Astrocyte (in vitro differentiated cells and primary cell): ENCODE results near the gene KIAA0319L. TPM values are rescaled to one million over a fixed set of nuclear protein-coding genes. Genes with fewer than 3 reads are reported as not detected.

Source experiments
- DNase-seq: peaks from one replicate; pipeline ENCODE4 v3.0.0-alpha.2; 2010; ENCODE audit warnings: low read depth
- FAIRE-seq: peaks from 2 replicates; lab custom pipeline; 2011; peaks lifted over from hg19 to GRCh38; lab: Jason Lieb, UNC
- H2AFZ ChIP-seq: 2 replicates; pipeline ENCODE4 v1.6.0; 2012; ENCODE audit warnings: low read depth, low read length, inconsistent platforms
- H3K27ac ChIP-seq: 2 replicates; pipeline ENCODE4 v1.5.1; 2011; ENCODE audit warnings: low read depth, low read length, inconsistent platforms
- H3K27me3 ChIP-seq: 2 replicates; pipeline ENCODE4 v1.6.0; 2011; ENCODE audit warnings: low read length, inconsistent platforms; ENCODE audit not compliant: insufficient read depth
- H3K36me3 ChIP-seq: 2 replicates; pipeline ENCODE4 v1.5.1; 2011; ENCODE audit warnings: low read length, inconsistent platforms; ENCODE audit not compliant: insufficient read depth
- H3K4me1 ChIP-seq: 2 replicates; pipeline ENCODE4 v1.5.1; 2011; ENCODE audit warnings: low read length, inconsistent platforms; ENCODE audit not compliant: insufficient read depth
- H3K4me2 ChIP-seq: 2 replicates; pipeline ENCODE4 v1.6.0; 2012; ENCODE audit warnings: low read length, inconsistent platforms
- H3K4me3 ChIP-seq: 2 replicates; pipeline ENCODE4 v1.5.1; 2011; ENCODE audit warnings: low read depth, mild to moderate bottlenecking, low read length, inconsistent platforms; ENCODE audit not compliant: insufficient read depth
- H3K79me2 ChIP-seq: 2 replicates; pipeline ENCODE4 v1.6.0; 2012; ENCODE audit warnings: mild to moderate bottlenecking, low read length, inconsistent platforms; ENCODE audit not compliant: insufficient read depth
- H3K9ac ChIP-seq: 2 replicates; pipeline ENCODE4 v1.6.0; 2012; ENCODE audit warnings: mild to moderate bottlenecking, low read length, inconsistent platforms
- H3K9me3 ChIP-seq: 2 replicates; pipeline ENCODE4 v1.5.1; 2012; ENCODE audit warnings: low read depth, mild to moderate bottlenecking, low read length, inconsistent platforms; ENCODE audit not compliant: insufficient read depth
- H4K20me1 ChIP-seq: 2 replicates; pipeline ENCODE4 v1.6.0; 2012; ENCODE audit warnings: low read length, inconsistent platforms; ENCODE audit not compliant: insufficient read depth
- H3K27ac Mint-ChIP-seq: one replicate; pipeline ENCODE4 v1.8.0; 2021; ENCODE audit warnings: mild to moderate bottlenecking, mixed read lengths; ENCODE audit not compliant: unreplicated experiment
- H3K27me3 Mint-ChIP-seq: one replicate; pipeline ENCODE4 v1.8.0; 2021; ENCODE audit warnings: low read depth, mixed read lengths; ENCODE audit not compliant: unreplicated experiment
- H3K36me3 Mint-ChIP-seq: one replicate; pipeline ENCODE4 v1.8.0; 2021; ENCODE audit warnings: low read depth, mixed read lengths; ENCODE audit not compliant: unreplicated experiment
- H3K4me1 Mint-ChIP-seq: one replicate; pipeline ENCODE4 v1.8.0; 2021; ENCODE audit warnings: low read depth, mixed read lengths; ENCODE audit not compliant: unreplicated experiment
- H3K4me3 Mint-ChIP-seq: one replicate; pipeline ENCODE4 v1.8.0; 2021; ENCODE audit warnings: mild to moderate bottlenecking, moderate library complexity, mixed read lengths; ENCODE audit not compliant: unreplicated experiment
- H3K9me3 Mint-ChIP-seq: one replicate; pipeline ENCODE4 v1.8.0; 2021; ENCODE audit warnings: mild to moderate bottlenecking, mixed read lengths; ENCODE audit not compliant: unreplicated experiment
- CTCF ChIP-seq: IDR thresholded peaks from 2 replicates; pipeline ENCODE4 v1.5.1; 2011; ENCODE audit warnings: low read depth, mild to moderate bottlenecking, inconsistent platforms, low read length, moderate library complexity; ENCODE audit not compliant: insufficient read depth
- EZH2 ChIP-seq: IDR thresholded peaks from 2 replicates; pipeline ENCODE4 v1.6.1; 2012; ENCODE audit warnings: mild to moderate bottlenecking, low read length, inconsistent platforms; ENCODE audit not compliant: insufficient read depth
- total RNA-seq: library from RNA; stranded (reverse); gene quantifications from 2 replicates; pipeline ENCODE4 v1.2.1, GENCODE V29; 2021

Gene KIAA0319L
- total RNA-seq, 1 donor from 2014 or later: 42.5 TPM

- FAIRE-seq: no peak
- peaks cover 11% of the 10 kb centered on the region for H3K36me3 Mint-ChIP-seq
- H3K27ac Mint-ChIP-seq: no peak overlapping the region
These were observed 126.4 kb downstream of the KIAA0319L start for GRCh38 chr1:35430762-35431161.

GRCh38 chr1:35428360-35428759 lies 128.8 kb downstream of the KIAA0319L start:
- TF ChIP-seq EZH2 (no peak), CTCF (no peak)
- Histone ChIP-seq H3K4me1 (no peaks in the 10 kb centered on the region), H3K4me2 (no peak overlapping the region), H3K9me3 (no peaks in the 10 kb centered on the region), H3K9ac (no peak overlapping the region), H3K27ac (no peak overlapping the region), H3K4me3 (no peak overlapping the region), H2AFZ (no peak overlapping the region), H3K79me2 (no peaks in the 10 kb centered on the region), H3K27me3 (no peaks in the 10 kb centered on the region), H3K36me3 (peaks cover 7% of the 10 kb centered on the region), H4K20me1 (peaks cover 4% of the 10 kb centered on the region)
- H3K4me1 Mint-ChIP-seq: no peaks in the 10 kb centered on the region
- peaks cover 9% of the 10 kb centered on the region for H3K36me3 Mint-ChIP-seq
- no peak overlapping the region for H3K4me3 Mint-ChIP-seq
- no peaks in the 10 kb centered on the region for H3K9me3 Mint-ChIP-seq
- no peaks in the 10 kb centered on the region for H3K27me3 Mint-ChIP-seq
- H3K27ac Mint-ChIP-seq: no peak overlapping the region
- FAIRE-seq: no peak
- DNase-seq: no peak

More at GRCh38 chr1:35430762-35431161, 126.4 kb downstream of the KIAA0319L start:
- H4K20me1 ChIP-seq: peaks cover 8% of the 10 kb centered on the region
- no peak overlapping the region for H3K4me3 ChIP-seq
- H2AFZ ChIP-seq: no peak overlapping the region
- Mint-ChIP-seq H3K27me3 (no peaks in the 10 kb centered on the region), H3K4me1 (no peaks in the 10 kb centered on the region), H3K4me3 (no peak overlapping the region), H3K9me3 (no peaks in the 10 kb centered on the region)
- H3K36me3 ChIP-seq: peaks cover 7% of the 10 kb centered on the region
- no peaks in the 10 kb centered on the region for H3K4me1 ChIP-seq
- TF ChIP-seq CTCF: no peak
- no peak for TF ChIP-seq EZH2
- H3K9me3 ChIP-seq: no peaks in the 10 kb centered on the region
- no peak overlapping the region for H3K9ac ChIP-seq
- H3K27ac ChIP-seq: no peak overlapping the region
- H3K4me2 ChIP-seq: no peak overlapping the region
- DNase-seq: no peak
- H3K27me3 ChIP-seq: no peaks in the 10 kb centered on the region
- no peaks in the 10 kb centered on the region for H3K79me2 ChIP-seq

- Histone ChIP-seq H4K20me1 (peaks cover 4% of the 10 kb centered on the region), H3K36me3 (peaks cover 9% of the 10 kb centered on the region), H3K9ac (no peak overlapping the region), H3K27ac (no peak overlapping the region), H3K79me2 (no peaks in the 10 kb centered on the region), H3K4me1 (no peaks in the 10 kb centered on the region), H3K27me3 (no peaks in the 10 kb centered on the region), H3K4me2 (no peak overlapping the region), H3K4me3 (no peak overlapping the region), H2AFZ (no peak overlapping the region), H3K9me3 (no peaks in the 10 kb centered on the region)
- H3K4me3 Mint-ChIP-seq: no peak overlapping the region
- no peaks in the 10 kb centered on the region for H3K9me3 Mint-ChIP-seq
- H3K27ac Mint-ChIP-seq: no peak overlapping the region
- no peak for DNase-seq
- H3K27me3 Mint-ChIP-seq: no peaks in the 10 kb centered on the region
- H3K4me1 Mint-ChIP-seq: no peaks in the 10 kb centered on the region
- no peak for FAIRE-seq
- H3K36me3 Mint-ChIP-seq: peaks cover 5% of the 10 kb centered on the region
- no peak for TF ChIP-seq EZH2
- no peak for TF ChIP-seq CTCF
These were observed 131.1 kb downstream of the KIAA0319L start for GRCh38 chr1:35426097-35426586.
